ENCODE data around the gene CRB1. TPM values are rescaled to one million over a fixed set of nuclear protein-coding genes. Genes with fewer than 3 reads are reported as not detected.
"Not testable (repeated sequence)": the region's sequence is repeated elsewhere in the genome, so short reads cannot be mapped to it uniquely, and the experiment has no call there.

CRB1 gene
- polyA plus RNA-seq, 1 donor = 0.22 TPM

DNA sequence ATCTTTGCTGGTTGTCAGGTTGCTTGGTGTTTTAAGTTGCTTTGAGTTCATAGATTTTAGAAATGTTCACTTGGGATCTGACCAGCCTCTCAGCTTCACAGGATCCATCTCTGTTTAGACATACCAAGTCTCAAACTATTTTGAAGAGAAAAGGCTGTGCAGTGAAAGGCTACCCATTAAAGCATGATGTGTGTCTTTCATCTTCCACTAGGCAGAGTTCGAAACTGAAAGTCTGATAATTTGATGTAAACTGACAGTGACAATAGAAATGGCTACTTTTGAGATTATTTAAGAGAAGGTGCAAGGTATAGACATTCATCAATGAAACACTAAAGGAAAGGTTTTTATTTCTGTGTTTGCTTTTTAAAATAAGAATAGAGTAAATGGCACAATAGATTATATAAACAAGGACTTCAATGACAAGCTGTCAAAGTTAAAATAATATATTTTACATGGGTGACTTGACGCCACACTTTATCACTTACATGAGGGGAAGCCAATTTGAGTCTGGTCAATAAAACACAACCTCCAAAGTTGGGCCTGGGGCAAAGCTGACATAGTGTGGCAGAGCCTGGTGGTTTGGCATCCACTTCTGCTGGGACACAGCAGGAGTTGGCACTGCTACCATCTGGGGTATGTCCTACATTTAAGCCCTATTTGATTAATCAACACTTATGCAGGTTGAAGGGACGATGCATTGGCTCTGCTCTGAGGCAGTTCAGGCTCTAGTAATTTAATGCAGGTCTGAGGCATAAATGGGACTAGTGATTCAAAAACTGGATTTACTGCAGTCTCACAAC lies 197.7 kb downstream of the CRB1 start:
- DNase-seq = no peak

DNA sequence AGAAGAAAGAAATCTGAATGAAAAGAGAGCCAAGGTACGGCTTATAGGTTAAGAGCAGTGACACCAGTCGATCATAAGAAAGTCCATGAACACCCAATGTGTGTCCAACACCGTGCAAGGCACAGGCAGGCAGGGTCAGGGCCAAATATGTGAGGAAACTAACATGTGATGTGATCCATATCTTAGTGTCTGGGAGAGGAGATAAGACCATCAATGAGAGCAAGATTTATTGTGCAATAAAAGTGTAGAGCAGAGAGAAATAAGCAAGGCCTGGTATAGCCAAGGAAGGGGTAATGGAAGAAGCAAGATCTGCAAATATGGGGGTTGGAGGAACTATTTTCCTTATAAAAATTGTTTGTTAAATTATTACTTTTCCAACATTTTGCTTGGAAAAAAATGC lies 198.8 kb downstream of the CRB1 start:
- DNase-seq = no peak

DNA sequence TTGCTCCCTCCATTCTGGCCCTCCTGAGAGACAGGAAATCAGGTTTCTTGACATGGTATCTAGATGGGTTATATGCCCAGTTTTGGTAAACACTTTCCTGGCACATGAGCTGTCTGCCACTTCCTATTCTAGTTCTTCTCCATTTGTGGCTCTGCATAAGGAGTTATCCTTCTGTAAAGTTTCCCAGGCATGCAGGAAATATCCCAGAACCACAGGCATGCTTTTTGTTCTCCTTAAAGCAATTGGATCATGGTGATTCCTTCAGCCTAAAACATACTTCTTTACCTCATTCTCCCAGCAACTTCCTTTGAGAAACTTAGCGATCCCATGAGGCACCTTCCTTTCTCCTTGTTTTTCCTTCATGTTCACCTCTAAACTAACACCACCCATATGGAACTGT lies 199.8 kb downstream of the CRB1 start:
- no peak for DNase-seq

DNA sequence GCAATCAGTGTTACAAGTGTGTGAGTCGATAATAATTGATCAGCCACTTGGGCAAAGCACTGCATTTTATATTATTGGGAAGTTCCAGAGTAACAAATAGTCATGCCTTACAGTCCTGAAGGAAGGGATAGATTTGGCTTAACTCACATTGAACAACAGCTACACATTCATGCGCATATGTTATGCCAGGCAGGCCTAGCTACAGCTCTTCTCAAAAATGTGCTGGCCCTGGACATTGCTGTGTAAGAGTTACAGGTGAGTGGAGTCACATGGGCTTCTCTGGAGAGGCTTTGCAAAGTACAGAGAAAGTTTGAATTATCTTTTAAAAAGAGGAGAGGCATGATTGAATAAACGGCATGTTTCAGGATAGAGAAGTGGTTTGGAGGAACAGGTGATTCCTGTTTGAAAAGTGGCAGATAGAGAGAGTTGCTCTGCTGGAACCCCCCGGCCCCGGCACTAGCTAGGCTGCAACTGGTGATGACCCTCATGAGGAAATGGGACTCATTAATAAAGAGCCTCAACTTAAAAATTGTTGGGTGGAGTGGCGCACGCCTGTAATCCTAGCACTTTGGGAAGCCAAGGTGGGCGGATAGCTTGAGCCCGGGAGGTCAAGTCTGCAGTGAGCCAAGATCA lies 200.6 kb downstream of the CRB1 start:
- DNase-seq = no peak

DNA sequence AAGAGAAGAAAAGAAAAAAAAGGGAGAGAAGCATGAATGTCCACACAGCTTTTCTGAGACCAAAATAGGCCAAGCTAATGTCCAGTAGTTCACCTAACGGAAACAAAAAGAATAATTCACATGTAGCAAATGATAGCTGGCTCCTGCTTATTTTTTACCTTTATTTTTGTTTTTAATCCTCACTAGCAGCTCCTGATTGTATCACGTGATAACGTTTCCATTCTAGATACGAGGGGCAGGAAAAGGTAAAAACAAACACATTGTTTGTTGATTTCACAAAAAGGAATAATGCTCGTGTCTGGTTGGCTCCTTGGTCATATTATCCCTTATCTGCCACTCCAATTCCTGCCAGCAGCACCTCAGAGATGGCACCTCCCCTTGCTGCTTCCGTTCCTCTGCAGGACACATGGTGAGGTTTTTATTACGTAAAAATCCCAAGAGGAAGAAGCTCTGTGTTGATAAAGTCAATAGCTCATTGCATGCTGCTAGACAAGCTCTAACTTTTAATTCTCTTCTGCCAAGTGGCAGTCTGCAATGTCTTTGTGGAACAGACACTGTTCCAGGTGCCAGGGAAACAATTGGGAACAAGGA lies 201.7 kb downstream of the CRB1 start:
- DNase-seq = no peak

DNA sequence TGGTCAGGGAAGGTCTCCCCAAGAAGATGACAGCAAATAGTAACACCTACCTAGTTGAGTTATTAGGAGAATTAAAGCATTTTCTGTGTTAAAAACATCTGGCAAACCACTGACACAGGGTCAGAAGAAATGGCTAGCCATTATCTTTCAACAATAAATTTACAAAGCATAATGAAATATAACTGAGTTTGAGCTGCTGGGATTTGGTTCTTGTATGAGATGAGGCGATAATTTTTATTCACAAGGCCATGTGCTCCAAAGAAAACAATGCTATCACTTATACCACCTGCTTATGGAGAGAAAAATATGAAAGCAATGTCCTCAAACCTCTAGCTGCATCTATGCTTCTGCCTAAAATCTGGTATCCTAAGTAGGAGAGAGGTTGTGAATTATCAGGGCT lies 202.3 kb downstream of the CRB1 start:
- no peak for DNase-seq

DNA sequence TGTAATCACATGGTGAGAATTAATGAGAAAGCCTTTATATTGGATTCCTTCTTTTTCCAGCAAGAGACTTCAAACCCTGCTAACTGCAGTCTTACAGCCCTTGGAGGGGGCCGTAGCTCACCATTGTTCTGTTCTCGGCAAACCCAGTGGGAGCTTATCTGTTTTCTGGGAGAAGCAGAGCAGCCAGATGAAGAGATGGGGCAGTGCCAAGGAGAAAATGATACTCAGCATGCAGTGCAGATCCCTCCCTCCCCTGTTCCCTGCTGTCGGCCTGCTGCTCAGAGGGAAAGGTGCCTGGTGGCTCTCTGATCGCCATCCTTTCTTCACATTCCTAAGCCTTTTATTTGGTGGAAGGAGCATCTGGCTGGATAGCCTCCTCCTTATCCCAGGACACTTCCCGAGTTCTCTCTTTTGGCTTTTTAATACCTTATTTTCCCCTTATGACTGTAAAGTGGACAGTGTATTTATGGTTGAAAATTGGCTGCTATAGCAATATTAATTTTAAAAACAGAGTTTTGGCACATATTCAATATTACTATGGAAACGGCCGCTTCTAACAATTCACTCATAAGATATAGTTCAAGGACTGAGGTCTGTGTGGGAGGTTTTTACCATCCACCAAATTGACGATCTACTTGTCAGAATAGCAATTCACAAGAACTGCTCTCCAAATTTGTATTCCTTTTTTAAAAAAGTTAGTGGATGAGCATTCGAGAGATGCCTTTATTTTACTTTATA lies 203.4 kb downstream of the CRB1 start:
- peak; percentile 32 for DNase-seq

DNA sequence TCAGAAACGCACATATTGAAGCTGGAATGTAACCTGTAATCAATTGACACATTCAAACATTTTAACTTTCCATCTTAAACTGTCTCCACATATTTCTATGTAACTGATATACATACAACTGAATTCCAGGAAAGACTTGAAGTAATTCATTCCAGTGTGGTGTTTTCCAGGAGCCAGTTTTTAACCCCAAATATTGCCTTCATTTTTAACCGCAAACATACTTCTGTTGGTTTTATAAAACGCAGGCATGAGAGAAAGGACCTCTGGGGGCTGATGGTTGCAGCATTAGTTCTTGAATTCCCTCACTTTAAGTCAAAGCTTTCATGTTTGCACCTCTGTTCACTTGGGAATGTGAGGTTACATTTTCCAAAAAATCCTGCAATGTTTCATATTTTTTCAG lies 204.1 kb downstream of the CRB1 start:
- DNase-seq = no peak

DNA sequence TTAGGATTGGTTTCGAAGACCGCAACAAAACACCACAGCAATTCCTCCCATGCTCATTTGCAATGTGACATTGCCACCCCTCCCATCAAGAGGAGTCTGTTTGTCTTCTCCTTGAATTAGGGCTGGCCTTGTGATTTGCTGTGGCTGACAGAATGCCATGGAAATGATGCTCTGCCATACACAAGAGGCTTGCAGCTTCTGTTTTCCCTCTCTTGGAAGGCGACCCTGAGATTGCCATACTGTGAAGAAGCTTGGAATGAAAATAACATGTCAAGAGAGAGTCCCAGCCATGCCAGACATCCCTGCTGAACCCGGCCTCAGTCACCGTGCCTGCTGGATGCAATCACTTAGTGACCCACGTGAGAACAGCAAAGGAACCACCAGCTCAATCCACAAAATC lies 212.4 kb downstream of the CRB1 start:
- DNase-seq = no peak

DNA sequence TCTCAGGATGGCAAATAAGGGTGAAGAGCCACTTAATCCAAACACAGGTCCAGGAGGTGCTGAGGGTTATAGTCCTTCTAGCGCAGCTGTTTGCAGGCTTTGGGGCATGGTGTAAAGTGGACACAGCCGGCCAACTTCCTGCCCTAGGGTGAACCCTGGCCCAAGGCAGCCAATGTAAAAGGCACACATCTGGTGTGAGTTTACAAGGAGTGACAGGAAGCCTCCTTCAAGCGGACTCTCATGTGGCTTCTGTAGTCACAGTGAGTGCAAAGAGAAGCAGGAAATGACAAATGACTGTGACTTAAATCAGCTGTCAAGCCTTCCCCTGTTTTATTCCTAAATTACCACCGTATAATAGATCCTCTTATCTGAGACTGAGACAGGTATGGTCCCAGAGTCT lies 213.0 kb downstream of the CRB1 start:
- DNase-seq = no peak

DNA sequence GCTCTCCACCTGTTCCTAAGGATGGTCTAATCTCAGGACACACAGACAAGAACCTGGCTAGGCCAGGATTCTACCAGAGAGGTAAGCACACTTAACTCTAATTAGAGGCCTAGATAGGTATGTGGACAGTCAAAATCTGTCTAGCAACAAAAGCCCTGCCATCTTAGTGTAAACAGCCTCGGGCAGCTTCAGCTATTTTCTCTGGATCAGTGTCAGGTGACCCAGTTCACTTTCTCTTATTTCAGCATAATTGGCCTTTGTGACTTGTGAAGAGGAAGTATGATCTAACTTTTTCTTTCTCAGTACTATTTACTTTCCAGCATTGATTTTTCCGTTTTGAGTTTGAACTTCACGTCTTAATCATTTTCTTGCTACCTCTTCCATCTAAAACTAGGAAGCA lies 217.7 kb downstream of the CRB1 start:
- no peak for DNase-seq

DNA sequence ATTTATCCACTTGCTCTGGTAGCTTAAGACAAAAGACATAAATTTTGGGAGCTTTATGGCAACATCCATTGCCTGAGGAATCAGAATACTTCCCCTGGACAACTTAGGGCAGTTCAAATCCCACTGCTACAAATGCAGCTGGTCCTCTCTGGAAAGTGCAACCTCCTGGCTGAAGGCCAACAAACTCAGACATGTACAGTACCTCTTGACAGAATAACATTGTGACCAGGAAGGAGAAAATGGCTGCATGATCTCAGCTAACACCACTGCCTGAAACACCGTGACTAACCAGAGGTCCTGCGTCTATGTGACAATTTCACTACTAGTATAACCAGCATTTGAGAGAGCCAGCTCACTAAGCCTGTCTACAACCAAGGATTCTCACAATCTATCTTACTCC lies 218.9 kb downstream of the CRB1 start:
- no peak for DNase-seq

DNA sequence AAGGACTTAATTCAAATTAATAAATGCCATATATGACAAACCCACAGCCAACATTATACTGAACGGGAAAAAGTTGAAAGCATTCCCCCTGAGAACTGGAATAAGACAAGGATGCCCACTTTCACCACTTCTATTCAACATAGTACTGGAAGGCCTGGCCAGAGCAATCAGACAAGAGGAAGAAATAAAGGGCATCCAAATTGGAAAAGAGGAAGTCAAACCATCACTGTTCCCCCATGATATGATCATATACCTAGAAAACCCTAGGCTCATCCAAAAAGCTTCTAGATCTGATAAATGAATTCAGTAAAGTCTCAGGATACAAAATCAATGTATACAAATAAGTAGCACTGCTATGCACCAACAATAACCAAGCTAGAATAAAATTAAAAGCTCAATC lies 223.5 kb downstream of the CRB1 start:
- DNase-seq = not testable (repeated sequence)

DNA sequence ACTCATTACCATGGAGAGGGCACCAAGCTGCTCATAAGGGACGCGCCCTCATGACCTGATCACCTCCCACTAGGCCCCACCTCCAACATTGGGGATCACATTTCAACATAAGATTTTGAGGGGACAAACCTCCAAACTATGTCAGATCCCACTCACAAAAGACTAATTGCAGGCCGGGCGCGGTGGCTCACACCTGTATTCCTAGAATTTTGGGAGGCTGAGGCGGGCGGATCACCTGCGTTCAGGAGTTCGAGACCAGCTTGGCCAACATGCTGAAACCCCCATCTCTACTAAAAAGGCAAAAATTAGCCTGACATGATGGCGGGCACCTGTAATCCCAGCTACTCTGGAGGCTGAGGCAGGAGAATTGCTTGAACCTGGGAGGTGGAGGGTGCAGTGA lies 228.7 kb downstream of the CRB1 start:
- DNase-seq = no peak

DNA sequence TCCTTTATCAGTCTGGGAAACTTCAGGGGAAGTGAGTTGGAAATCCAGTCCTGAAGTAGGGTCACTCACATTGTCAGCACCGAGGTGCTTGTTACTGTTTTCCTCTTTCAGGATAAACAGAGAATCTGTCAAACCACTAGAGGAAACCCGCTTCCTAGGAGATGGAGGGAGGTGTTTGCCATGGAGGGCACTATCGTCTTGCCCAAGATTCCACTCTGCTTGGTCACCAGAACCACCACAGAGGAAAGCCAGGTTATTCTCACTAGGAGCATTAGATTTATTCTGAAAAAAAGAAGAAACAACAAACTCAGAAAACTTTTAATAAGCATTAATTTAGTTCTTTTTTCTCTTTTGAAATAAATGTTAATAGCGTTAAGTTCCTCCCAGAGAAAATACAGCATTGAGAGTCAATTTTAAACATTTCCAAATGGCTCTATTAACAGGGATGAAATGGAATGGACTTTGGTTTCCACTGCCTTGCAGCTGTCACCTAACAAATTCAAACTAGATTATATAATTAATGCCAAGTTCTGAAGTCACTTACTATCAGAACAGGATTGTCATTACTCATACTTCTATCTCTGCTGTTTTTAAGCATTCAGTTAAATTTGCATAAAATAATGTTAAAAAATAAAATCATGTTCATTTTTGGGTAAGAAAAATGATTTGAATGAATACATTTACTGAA lies 242.8 kb downstream of the CRB1 start:
- no peak for DNase-seq

DNA sequence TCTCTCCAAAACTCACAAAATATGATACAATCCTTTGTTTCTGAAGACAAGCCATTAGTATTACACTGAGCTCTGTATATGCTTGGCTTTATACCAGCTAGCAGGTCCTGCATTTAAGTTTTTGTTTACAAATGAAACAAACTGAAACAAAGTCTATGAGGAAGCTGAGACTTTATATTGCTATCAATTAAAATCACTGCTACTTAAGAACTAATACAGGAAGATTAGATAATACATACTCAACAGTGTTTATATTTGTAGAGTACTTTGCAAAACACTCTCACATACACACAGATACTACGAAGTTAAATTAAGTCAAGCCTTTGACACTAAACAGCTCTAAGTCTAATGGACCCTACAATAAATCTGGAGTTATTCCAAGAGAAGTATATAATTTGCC lies 247.4 kb downstream of the CRB1 start:
- no peak for DNase-seq

DNA sequence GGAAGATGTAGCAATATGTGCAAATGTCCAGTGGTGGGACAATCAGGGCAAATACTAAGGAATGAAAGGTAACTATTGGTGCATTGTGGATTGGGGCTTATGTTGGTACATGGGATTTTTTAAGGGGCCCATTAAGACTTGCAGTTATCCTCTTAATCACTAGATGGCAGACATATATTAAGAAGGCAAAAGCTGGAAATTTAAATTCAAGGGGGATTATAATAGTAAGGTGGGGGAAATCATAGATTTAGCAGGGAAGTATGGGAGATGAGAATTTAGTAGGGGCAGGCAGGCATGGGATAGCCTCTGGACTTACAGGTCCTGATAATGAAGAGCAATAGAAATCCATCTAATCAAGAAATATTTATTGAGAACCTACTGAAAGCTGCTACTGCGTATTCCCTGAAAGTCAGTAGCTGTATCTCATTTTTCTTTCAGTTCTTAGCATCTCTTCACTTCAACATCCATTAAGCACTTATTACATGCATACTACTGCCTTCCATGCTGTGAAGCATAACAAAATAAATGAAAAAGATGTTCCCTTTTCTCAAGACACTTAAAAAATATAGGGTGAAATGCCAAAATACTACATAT lies 251.8 kb downstream of the CRB1 start:
- no peak for DNase-seq

DNA sequence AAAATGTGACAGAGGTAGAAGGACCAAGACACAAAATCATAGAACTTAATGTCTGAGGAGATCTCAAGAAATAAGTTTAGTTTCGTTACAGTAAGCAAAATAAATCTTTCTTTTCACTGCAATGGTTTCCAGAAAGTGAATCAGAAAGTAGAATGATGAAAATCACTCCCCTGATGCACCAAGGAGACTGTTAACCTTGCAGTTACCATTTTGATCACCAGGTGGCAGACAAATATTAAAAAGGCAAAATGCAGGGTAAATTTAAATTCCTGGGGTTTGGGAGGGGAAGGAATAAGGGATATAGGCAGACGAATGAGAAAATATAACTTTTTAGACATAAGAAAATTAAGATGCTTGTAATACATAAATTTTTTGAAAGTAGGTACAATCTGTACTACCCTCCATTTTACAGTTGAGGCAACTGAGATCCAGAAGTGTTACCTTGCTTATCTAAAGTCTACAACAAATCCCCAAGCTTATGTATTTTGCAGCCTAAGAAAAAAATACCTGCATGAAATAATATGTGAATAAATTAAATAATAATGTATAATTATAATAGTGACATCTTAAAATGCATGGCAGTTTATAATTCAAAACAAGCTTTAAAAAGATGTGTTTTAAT lies 253.2 kb downstream of the CRB1 start:
- DNase-seq = peak; percentile 15

DNA sequence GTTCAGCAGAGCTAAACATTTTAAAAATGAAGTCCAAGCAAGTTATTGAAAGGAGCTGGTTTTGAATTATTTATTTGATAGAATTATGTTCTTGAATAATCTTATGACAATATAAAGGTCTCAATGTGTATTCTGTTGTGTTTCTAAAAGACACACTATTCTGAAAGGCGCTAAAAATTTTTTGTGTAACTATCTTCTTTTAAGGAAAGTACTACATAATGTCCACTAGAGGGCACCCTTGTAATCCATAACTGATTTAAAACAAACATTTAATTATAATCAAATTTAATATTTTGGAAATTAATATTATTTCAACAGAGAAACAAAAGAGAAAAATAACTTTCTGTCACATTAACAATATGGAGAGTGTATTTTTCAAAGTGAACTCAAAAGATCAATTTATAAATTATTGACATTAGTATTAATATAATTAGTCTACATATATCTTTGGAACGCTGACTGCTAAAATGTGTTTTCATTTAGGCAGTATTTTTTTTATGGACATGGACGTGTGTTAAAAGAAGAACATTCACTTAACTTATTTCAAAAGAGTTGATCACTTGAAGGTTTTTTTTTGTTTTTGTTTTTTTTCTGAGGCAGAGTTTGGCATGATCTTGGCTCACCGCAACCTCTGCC lies 258.8 kb downstream of the CRB1 start:
- no peak for DNase-seq
